Subcutaneous adipose tissue (tissue), 4 donors: ENCODE measurements around the gene BCL7A. TPM values are rescaled to one million over a fixed set of nuclear protein-coding genes. Genes with fewer than 3 reads are reported as not detected.

Experiments
- CTCF ChIP-seq: fragments of 450-650 bp; IDR thresholded peaks from one replicate; pipeline ENCODE4 v1.5.1; 2016; ENCODE audit warnings: low read depth, mild to moderate bottlenecking, control low read depth, antibody characterized with exemption, moderate library complexity
- total RNA-seq, 4 donors: library from RNA; depleted of rRNA; stranded (reverse); fragments of >200 nt; gene quantifications; one replicate each; pipeline ENCODE4 v1.1.0, GENCODE V29; 2016

BCL7A gene
- total RNA-seq, 4 donors from 2014 or later = 2.1 to 7.3 (median 3.7) TPM

- TF ChIP-seq CTCF = no peak
These were observed 23.6 kb downstream of the BCL7A start for GRCh38 chr12:122045262-122045661.

GRCh38 chr12:122046145-122046544 is 24.5 kb downstream of the BCL7A start:
- TF ChIP-seq CTCF = no peak

GRCh38 chr12:122048151-122048550 is 26.5 kb downstream of the BCL7A start:
- no peak for TF ChIP-seq CTCF

GRCh38 chr12:122049827-122050226 is 28.1 kb downstream of the BCL7A start:
- TF ChIP-seq CTCF = no peak

- no peak for TF ChIP-seq CTCF
These were observed 29.0 kb downstream of the BCL7A start for GRCh38 chr12:122050706-122051105.

GRCh38 chr12:122051231-122051876 is 29.7 kb downstream of the BCL7A start:
- no peak for TF ChIP-seq CTCF

GRCh38 chr12:122052285-122052684 is 30.6 kb downstream of the BCL7A start:
- no peak for TF ChIP-seq CTCF
